ENCODE results near the gene RNF213. TPM values are rescaled to one million over a fixed set of nuclear protein-coding genes. Genes with fewer than 3 reads are reported as not detected.

Gene RNF213
- total and polyA plus RNA-seq, 9 donors: 21.5 to 89.1 (median 50.8) TPM

DNA sequence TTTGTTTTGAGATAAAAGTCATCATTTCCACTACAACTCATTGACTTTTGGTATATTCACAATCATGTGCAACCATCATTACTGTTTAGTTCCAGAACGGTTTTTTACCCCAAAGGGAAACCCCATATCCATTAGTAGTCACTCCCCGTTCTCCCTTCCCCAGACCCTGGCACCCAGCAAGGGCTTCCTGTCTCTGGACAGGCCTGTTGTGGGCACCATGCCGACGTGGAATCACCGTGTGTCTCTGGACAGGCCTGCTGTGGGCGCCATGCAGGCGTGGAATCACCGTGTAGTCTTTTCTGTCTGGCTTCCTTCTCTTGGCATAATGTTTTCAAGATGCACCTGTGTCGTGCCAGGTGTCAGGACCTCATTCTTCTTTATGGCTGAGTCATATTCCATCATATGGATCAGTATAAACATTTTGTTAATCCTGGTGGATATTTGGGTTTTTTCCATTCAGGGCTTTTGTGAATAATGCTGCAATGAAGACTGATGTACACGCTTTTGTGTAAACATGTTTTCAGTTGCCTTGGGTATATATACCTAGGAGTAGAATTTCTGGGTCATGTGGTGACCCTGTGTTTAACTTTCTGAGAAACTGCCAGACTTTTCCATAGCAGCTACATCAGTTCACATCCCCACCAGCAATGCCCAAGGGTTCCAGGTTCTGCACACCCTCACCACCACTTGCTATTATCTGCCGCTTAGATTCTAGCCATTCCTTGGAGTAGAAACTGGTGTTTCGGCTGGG lies 173.4 kb downstream of the RNF213 start:
- TF ChIP-seq, protein P1, sequence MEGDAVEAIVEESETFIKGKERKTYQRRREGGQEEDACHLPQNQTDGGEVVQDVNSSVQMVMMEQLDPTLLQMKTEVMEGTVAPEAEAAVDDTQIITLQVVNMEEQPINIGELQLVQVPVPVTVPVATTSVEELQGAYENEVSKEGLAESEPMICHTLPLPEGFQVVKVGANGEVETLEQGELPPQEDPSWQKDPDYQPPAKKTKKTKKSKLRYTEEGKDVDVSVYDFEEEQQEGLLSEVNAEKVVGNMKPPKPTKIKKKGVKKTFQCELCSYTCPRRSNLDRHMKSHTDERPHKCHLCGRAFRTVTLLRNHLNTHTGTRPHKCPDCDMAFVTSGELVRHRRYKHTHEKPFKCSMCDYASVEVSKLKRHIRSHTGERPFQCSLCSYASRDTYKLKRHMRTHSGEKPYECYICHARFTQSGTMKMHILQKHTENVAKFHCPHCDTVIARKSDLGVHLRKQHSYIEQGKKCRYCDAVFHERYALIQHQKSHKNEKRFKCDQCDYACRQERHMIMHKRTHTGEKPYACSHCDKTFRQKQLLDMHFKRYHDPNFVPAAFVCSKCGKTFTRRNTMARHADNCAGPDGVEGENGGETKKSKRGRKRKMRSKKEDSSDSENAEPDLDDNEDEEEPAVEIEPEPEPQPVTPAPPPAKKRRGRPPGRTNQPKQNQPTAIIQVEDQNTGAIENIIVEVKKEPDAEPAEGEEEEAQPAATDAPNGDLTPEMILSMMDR (IDR thresholded peaks at IDR 0.05): no peak
- TF ChIP-seq EP300 (IDR thresholded peaks at IDR 0.05) (no peak), POLR2A (IDR thresholded peaks at IDR 0.05) (no peak)
- intact Hi-C loops (cut with DNase I): loop anchor here in 1 of 4 donors (10.0 kb wide), 1 partner anchor 671 kb away; no protein-coding TSS in a partner anchor
- 79 to 84% (median 83%) methylated on average over 12 of the region's 12 CpGs for WGBS, 3 donors
- Histone ChIP-seq H3K9me3 (no peaks in the 10 kb centered on the region), H3K36me3 (no peaks in the 10 kb centered on the region), H3K27me3 (no peaks in the 10 kb centered on the region), H3K4me1 (ENCODE audit: insufficient read depth) (no peaks in the 10 kb centered on the region), H3K27ac (no peak overlapping the region), H3K4me3 (no peak overlapping the region)
- DNase-seq: no peak

DNA sequence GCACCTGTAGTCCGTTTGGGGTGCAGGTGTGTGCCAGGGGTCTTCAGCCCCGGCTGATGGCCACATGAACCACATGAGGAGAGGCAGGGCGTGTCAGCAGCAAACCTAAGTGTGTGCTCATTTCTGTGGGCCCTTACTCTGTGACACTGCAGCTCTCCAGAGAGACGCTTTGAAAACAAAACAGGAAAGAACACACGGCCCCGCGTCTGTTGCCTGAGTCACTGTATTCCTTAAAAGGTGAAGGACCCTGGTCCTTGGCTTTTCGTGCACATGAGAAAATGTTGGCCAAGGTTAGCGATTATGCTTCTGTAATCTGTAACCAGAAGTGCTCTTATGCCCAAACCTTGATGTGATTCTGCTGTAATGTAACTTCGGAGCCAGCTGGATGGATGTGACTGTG lies 176.9 kb downstream of the RNF213 start:
- Histone ChIP-seq H3K9me3 (no peaks in the 10 kb centered on the region), H3K36me3 (no peaks in the 10 kb centered on the region), H3K27ac (no peak overlapping the region), H3K4me1 (ENCODE audit: insufficient read depth) (no peaks in the 10 kb centered on the region), H3K27me3 (no peaks in the 10 kb centered on the region), H3K4me3 (no peak overlapping the region)
- WGBS, 3 donors: 66 to 81% (median 68%) methylated on average over 10 of the region's 10 CpGs
- intact Hi-C loops (cut with DNase I): loop anchor here in 1 of 4 donors (10.0 kb wide), 1 partner anchor 667 kb away; no protein-coding TSS in a partner anchor
- no peak for DNase-seq
- TF ChIP-seq, protein P1 (IDR thresholded peaks at IDR 0.05): no peak
- TF ChIP-seq POLR2A (IDR thresholded peaks at IDR 0.05): no peak
- no peak for TF ChIP-seq EP300 (IDR thresholded peaks at IDR 0.05)

DNA sequence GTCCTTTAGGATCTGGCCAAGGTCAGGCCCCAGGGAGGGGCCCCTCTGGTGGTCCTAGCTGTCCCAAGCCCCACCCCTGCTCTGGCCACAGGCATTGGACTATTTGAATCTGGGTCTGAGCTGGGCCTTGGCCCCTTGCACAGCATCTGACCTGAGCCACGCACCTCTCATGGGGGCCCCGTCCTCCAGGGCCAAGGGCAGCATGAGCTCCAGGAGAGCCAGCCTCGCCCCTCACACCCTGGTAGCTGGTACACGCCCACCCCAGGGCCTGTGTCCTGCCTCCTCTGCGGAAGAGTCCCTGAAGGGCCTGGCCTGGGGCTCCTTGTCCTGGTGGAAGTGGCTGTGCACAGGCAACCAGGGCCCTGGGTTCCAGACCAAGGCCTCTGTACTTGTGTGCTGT lies 178.2 kb downstream of the RNF213 start:
- DNase-seq: no peak
- H3K27me3 ChIP-seq: no peaks in the 10 kb centered on the region
- no peaks in the 10 kb centered on the region for H3K4me1 ChIP-seq (ENCODE audit: insufficient read depth)
- WGBS, 3 donors: 96 to 100% (median 97%) methylated on average over 4 to 5 of the region's 5 CpGs
- no peak overlapping the region for H3K4me3 ChIP-seq
- no peaks in the 10 kb centered on the region for H3K36me3 ChIP-seq
- TF ChIP-seq POLR2A (IDR thresholded peaks at IDR 0.05) (no peak), EP300 (IDR thresholded peaks at IDR 0.05) (no peak)
- TF ChIP-seq, protein P1 (IDR thresholded peaks at IDR 0.05): no peak
- intact Hi-C loops (cut with DNase I): loop anchor here in 1 of 4 donors (10.0 kb wide), 1 partner anchor 666 kb away; no protein-coding TSS in a partner anchor
- H3K9me3 ChIP-seq: no peaks in the 10 kb centered on the region
- H3K27ac ChIP-seq: no peak overlapping the region

DNA sequence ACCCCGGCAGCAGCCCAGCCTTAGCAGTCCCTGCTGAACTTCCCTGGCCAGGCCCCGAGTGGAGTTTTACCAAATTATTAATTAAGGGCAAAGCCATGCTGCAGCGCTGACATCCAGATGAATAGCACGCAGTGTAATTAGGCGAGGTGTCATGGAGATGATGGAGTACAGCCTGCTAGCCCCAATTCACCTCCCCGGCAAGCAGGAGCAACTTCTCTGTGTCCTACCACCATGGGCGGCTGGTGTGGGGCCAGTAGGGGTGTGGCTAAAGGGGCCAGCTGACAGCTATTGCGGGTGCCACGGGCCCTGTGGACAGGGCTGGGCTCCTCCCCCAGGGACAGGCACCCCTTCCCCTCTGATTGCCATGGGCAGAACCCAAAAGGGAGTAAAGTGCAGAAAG lies 178.8 kb downstream of the RNF213 start:
- intact Hi-C loops (cut with DNase I): loop anchor here in 1 of 4 donors (10.0 kb wide), 1 partner anchor 665 kb away; no protein-coding TSS in a partner anchor
- H3K4me1 ChIP-seq (ENCODE audit: insufficient read depth): no peaks in the 10 kb centered on the region
- H3K36me3 ChIP-seq: no peaks in the 10 kb centered on the region
- TF ChIP-seq, protein P1 (IDR thresholded peaks at IDR 0.05): no peak
- no peak for TF ChIP-seq POLR2A (IDR thresholded peaks at IDR 0.05)
- no peak for TF ChIP-seq EP300 (IDR thresholded peaks at IDR 0.05)
- H3K27ac ChIP-seq: no peak overlapping the region
- DNase-seq: no peak
- no peak overlapping the region for H3K4me3 ChIP-seq
- WGBS, 3 donors: 65 to 76% (median 66%) methylated on average over 9 of the region's 9 CpGs
- no peaks in the 10 kb centered on the region for H3K27me3 ChIP-seq
- H3K9me3 ChIP-seq: no peaks in the 10 kb centered on the region
